ENCODE results near the gene BPIFB2. TPM values are rescaled to one million over a fixed set of nuclear protein-coding genes. Genes with fewer than 3 reads are reported as not detected.
"Not testable (repeated sequence)": the region's sequence is repeated elsewhere in the genome, so short reads cannot be mapped to it uniquely, and the experiment has no call there.

BPIFB2 gene
- polyA plus RNA-seq, 6 donors from 2014 or later, result not detected

GRCh38 chr20:33042430-33042829 is 34.9 kb downstream of the BPIFB2 start:
- peaks cover 5 to 28% (median 15%) of the 10 kb centered on the region in 3 donors for H3K27me3 Mint-ChIP-seq
- ATAC-seq (ENCODE audit: low read depth in 2 of 2), result no peak
- no peaks in the 10 kb centered on the region for H3K4me1 Mint-ChIP-seq
- H3K4me3 Mint-ChIP-seq, result no peak overlapping the region
- peak overlapping the region in 1 of 6 donors; percentile 18 for H3K27ac Mint-ChIP-seq
- H3K9me3 Mint-ChIP-seq, result peaks cover 20 to 34% (median 24%) of the 10 kb centered on the region in 7 donors
- DNase-seq, result no peak
- peaks cover 4 to 16% of the 10 kb centered on the region in 2 donors for H3K36me3 Mint-ChIP-seq

- H3K27ac Mint-ChIP-seq, result no peak overlapping the region
- H3K36me3 Mint-ChIP-seq, result peaks cover 4 to 16% of the 10 kb centered on the region in 2 donors
- no peak for DNase-seq
- no peaks in the 10 kb centered on the region for H3K4me1 Mint-ChIP-seq
- H3K4me3 Mint-ChIP-seq, result no peak overlapping the region
- ATAC-seq (ENCODE audit: low read depth in 2 of 2), result no peak
- H3K27me3 Mint-ChIP-seq, result peaks cover 5 to 21% (median 9%) of the 10 kb centered on the region in 3 donors
- peaks cover 18 to 36% (median 24%) of the 10 kb centered on the region in 7 donors for H3K9me3 Mint-ChIP-seq
Observed at GRCh38 chr20:33042983-33043730, 35.7 kb downstream of the BPIFB2 start.

- DNase-seq, result no peak
- ATAC-seq (ENCODE audit: low read depth in 2 of 2), result no peak
- H3K4me3 Mint-ChIP-seq, result peak overlapping the region in 1 of 8 donors; percentile 16
- H3K27me3 Mint-ChIP-seq, result peaks cover 3 to 15% (median 5%) of the 10 kb centered on the region in 3 donors
- H3K9me3 Mint-ChIP-seq, result peaks cover 13 to 36% (median 24%) of the 10 kb centered on the region in 7 donors
- H3K27ac Mint-ChIP-seq, result no peak overlapping the region
- peaks cover 4 to 16% of the 10 kb centered on the region in 2 donors for H3K36me3 Mint-ChIP-seq
- no peaks in the 10 kb centered on the region for H3K4me1 Mint-ChIP-seq
Observed at GRCh38 chr20:33043731-33044181, 36.3 kb downstream of the BPIFB2 start.

GRCh38 chr20:33045129-33045721 is 37.7 kb downstream of the BPIFB2 start:
- H3K4me3 Mint-ChIP-seq; DNase-seq; H3K4me1 Mint-ChIP-seq; H3K27ac Mint-ChIP-seq; H3K27me3 Mint-ChIP-seq; ATAC-seq (ENCODE audit: low read depth in 2 of 2): not testable (repeated sequence)
- peaks cover 13 to 36% (median 24%) of the 10 kb centered on the region in 7 donors for H3K9me3 Mint-ChIP-seq
- peaks cover 4 to 16% of the 10 kb centered on the region in 2 donors for H3K36me3 Mint-ChIP-seq

- H3K27me3 Mint-ChIP-seq, result no peaks in the 10 kb centered on the region
- ATAC-seq (ENCODE audit: low read depth in 2 of 2) (no peak), DNase-seq (no peak)
- H3K9me3 Mint-ChIP-seq, result peaks cover 13 to 36% (median 24%) of the 10 kb centered on the region in 7 donors
- no peak overlapping the region for H3K27ac Mint-ChIP-seq
- no peaks in the 10 kb centered on the region for H3K4me1 Mint-ChIP-seq
- H3K36me3 Mint-ChIP-seq, result peaks cover 4 to 16% of the 10 kb centered on the region in 2 donors
- no peak overlapping the region for H3K4me3 Mint-ChIP-seq
Observed at GRCh38 chr20:33046412-33046811, 38.9 kb downstream of the BPIFB2 start.

GRCh38 chr20:33051333-33051732 is 43.8 kb downstream of the BPIFB2 start:
- H3K4me1 Mint-ChIP-seq, result no peaks in the 10 kb centered on the region
- no peaks in the 10 kb centered on the region for H3K27me3 Mint-ChIP-seq
- H3K36me3 Mint-ChIP-seq, result no peaks in the 10 kb centered on the region
- H3K27ac Mint-ChIP-seq, result peak overlapping the region in 2 of 6 donors; percentile 42 to 63
- H3K4me3 Mint-ChIP-seq, result no peak overlapping the region
- DNase-seq, result no peak
- no peak for ATAC-seq (ENCODE audit: low read depth in 2 of 2)
- peaks cover 0 to 13% (median 4%) of the 10 kb centered on the region in 7 donors for H3K9me3 Mint-ChIP-seq

GRCh38 chr20:33053291-33054106 is 46.0 kb downstream of the BPIFB2 start, which contains the start of gene BPIFB3:
Gene BPIFB3, plus strand, starts transcription at chr20:33053903. Its CDS starts 1,533 bp downstream, at chr20:33055436.
- Mint-ChIP-seq H3K27me3 (peaks cover 0 to 9% (median 4%) of the 10 kb centered on the region in 3 donors), H3K27ac (peak within 1 kb of the TSS in 2 of 6 donors; percentile 26 to 28), H3K4me1 (no peaks in the 10 kb centered on the region), H3K9me3 (no peaks in the 10 kb centered on the region), H3K4me3 (peak within 1 kb of the TSS in 1 of 8 donors; percentile 53), H3K36me3 (no peaks in the 10 kb centered on the region)
- ATAC-seq (ENCODE audit: low read depth in 2 of 2), result no peak
- DNase-seq, result no peak

GRCh38 chr20:33054381-33054780 is 46.9 kb downstream of the BPIFB2 start:
- Mint-ChIP-seq H3K36me3 (no peaks in the 10 kb centered on the region), H3K9me3 (no peaks in the 10 kb centered on the region), H3K27ac (no peak overlapping the region), H3K4me3 (peak overlapping the region in 1 of 8 donors; percentile 53), H3K4me1 (no peaks in the 10 kb centered on the region), H3K27me3 (peaks cover 0 to 14% (median 4%) of the 10 kb centered on the region in 3 donors)
- no peak for DNase-seq
- ATAC-seq (ENCODE audit: low read depth in 2 of 2), result no peak

- no peak for ATAC-seq (ENCODE audit: low read depth in 2 of 2)
- Mint-ChIP-seq H3K27ac (no peak overlapping the region), H3K27me3 (peaks cover 0 to 14% (median 4%) of the 10 kb centered on the region in 3 donors), H3K9me3 (no peaks in the 10 kb centered on the region), H3K4me1 (no peaks in the 10 kb centered on the region), H3K4me3 (no peak overlapping the region), H3K36me3 (no peaks in the 10 kb centered on the region)
- no peak for DNase-seq
Observed at GRCh38 chr20:33054791-33055190, 47.3 kb downstream of the BPIFB2 start.

GRCh38 chr20:33059136-33059535 is 51.6 kb downstream of the BPIFB2 start:
- ATAC-seq (ENCODE audit: low read depth in 2 of 2), result no peak
- no peaks in the 10 kb centered on the region for H3K36me3 Mint-ChIP-seq

GRCh38 chr20:33059741-33060390 is 52.4 kb downstream of the BPIFB2 start:
- no peaks in the 10 kb centered on the region for H3K9me3 Mint-ChIP-seq
- no peak for DNase-seq
- no peaks in the 10 kb centered on the region for H3K36me3 Mint-ChIP-seq
- no peak overlapping the region for H3K4me3 Mint-ChIP-seq
- H3K27ac Mint-ChIP-seq, result peak overlapping the region in 2 of 6 donors; percentile 42 to 72
- no peaks in the 10 kb centered on the region for H3K4me1 Mint-ChIP-seq
- ATAC-seq (ENCODE audit: low read depth in 2 of 2), result no peak
- peaks cover 0 to 14% (median 10%) of the 10 kb centered on the region in 3 donors for H3K27me3 Mint-ChIP-seq

More at GRCh38 chr20:33059136-33059535, 51.6 kb downstream of the BPIFB2 start:
- Mint-ChIP-seq H3K27me3 (peaks cover 0 to 14% (median 10%) of the 10 kb centered on the region in 3 donors), H3K4me3 (no peak overlapping the region), H3K4me1 (no peaks in the 10 kb centered on the region), H3K9me3 (no peaks in the 10 kb centered on the region), H3K27ac (peak overlapping the region in 1 of 6 donors; percentile 77)
- no peak for DNase-seq

GRCh38 chr20:33061658-33062028 is 54.1 kb downstream of the BPIFB2 start:
- Mint-ChIP-seq H3K4me1 (no peaks in the 10 kb centered on the region), H3K36me3 (no peaks in the 10 kb centered on the region), H3K4me3 (no peak overlapping the region), H3K27ac (peak overlapping the region in 1 of 6 donors; percentile 39), H3K9me3 (no peaks in the 10 kb centered on the region), H3K27me3 (peaks cover 3 to 14% (median 10%) of the 10 kb centered on the region in 3 donors)
- no peak for ATAC-seq (ENCODE audit: low read depth in 2 of 2)
- no peak for DNase-seq
